ENCODE data around the gene MTA3.

Gene MTA3

DNA sequence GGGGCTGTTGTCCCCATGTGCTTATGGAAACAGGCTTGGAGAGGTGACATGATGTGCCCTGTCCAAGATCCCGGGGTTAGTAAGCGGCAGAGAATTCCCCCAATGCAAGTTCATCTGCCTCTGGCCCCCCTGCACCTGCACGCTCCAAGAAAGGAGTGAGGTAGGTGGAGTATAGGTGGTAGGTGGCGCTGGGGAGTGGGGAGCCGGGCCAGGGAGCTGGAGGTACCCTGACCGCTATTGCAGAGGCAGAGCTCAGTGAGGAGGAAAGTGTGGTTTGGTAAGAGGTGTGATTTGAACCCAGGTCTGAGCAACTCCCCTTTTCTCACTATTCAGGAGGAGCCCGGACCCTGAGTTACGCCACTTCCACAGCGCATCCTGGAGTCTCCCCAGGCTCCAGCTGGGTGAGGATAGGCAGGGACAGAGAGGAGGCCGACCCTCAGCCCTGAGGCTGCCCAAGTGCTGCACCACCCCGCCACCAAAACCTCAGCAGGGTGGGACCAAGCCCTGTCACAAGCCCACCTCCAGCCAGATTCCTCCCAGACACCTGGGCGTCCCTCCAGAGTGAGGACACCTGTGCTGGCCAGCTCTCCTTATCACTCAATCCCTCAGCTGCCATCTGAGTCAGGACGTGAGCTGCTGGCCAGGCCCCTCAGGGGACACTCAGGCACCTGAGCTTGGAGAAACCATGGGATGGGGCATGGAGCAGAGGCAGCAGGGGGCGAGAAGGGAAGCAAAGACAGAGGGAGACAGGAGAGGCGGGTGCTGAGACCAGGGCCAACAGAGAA is 218.3 kb downstream of the MTA3 start:
- H3K4me3 Mint-ChIP-seq, result no peak overlapping the region

DNA sequence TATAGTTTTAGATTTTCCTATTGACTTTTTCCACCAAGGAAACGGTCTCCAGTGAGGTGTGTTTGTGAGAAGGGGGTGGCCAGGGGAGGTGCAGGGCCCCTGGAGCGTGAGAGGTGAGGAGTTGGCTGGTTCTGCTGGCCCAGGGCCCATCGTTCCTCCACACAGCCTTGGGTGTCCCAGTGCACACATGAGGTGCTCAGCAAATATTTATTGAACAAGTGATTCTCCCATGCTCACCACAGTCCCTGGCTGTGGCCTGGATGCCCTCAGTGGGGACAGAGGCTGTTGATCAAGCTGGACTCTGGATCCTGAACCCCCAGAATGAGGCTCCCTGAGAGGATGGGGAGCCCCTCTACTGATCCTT is 219.0 kb downstream of the MTA3 start:
- DNase-seq, result no peak
- Mint-ChIP-seq H3K9me3 (no peaks in the 10 kb centered on the region), H3K36me3 (peaks cover 1% of the 10 kb centered on the region), H3K27me3 (peaks cover 47% of the 10 kb centered on the region), H3K4me1 (peaks cover 6% of the 10 kb centered on the region), H3K4me3 (no peak overlapping the region), H3K27ac (no peak overlapping the region)
- CTCF ChIA-PET, result no interaction called here

More for the DNA sequence above, 218.3 kb downstream of the MTA3 start:
- Mint-ChIP-seq H3K9me3 (no peaks in the 10 kb centered on the region), H3K27ac (no peak overlapping the region), H3K27me3 (peaks cover 40% of the 10 kb centered on the region), H3K36me3 (no peaks in the 10 kb centered on the region), H3K4me1 (peaks cover 1% of the 10 kb centered on the region)
- CTCF ChIA-PET, result no interaction called here
- DNase-seq, result no peak

GRCh38 chr2:42787788-42788477 is 219.5 kb downstream of the MTA3 start:
- peaks cover 1% of the 10 kb centered on the region for H3K36me3 Mint-ChIP-seq
- no peak for DNase-seq
- CTCF ChIA-PET, result no interaction called here
- no peak overlapping the region for H3K27ac Mint-ChIP-seq
- no peaks in the 10 kb centered on the region for H3K9me3 Mint-ChIP-seq
- H3K4me1 Mint-ChIP-seq, result peaks cover 6% of the 10 kb centered on the region
- H3K27me3 Mint-ChIP-seq, result peaks cover 50% of the 10 kb centered on the region
- H3K4me3 Mint-ChIP-seq, result no peak overlapping the region

- Mint-ChIP-seq H3K36me3 (peaks cover 1% of the 10 kb centered on the region), H3K9me3 (no peaks in the 10 kb centered on the region), H3K4me3 (no peak overlapping the region), H3K27me3 (peaks cover 53% of the 10 kb centered on the region), H3K4me1 (peaks cover 9% of the 10 kb centered on the region), H3K27ac (no peak overlapping the region)
- CTCF ChIA-PET, result no interaction called here
- DNase-seq, result no peak
Observed at GRCh38 chr2:42788478-42788793, 220.0 kb downstream of the MTA3 start.

GRCh38 chr2:42788882-42789281 is 220.4 kb downstream of the MTA3 start:
- H3K36me3 Mint-ChIP-seq, result peaks cover 1% of the 10 kb centered on the region
- no peak overlapping the region for H3K27ac Mint-ChIP-seq
- no peak for DNase-seq
- CTCF ChIA-PET, result no interaction called here
- peaks cover 57% of the 10 kb centered on the region for H3K27me3 Mint-ChIP-seq
- H3K9me3 Mint-ChIP-seq, result no peaks in the 10 kb centered on the region
- H3K4me1 Mint-ChIP-seq, result peaks cover 13% of the 10 kb centered on the region
- H3K4me3 Mint-ChIP-seq, result no peak overlapping the region

DNA sequence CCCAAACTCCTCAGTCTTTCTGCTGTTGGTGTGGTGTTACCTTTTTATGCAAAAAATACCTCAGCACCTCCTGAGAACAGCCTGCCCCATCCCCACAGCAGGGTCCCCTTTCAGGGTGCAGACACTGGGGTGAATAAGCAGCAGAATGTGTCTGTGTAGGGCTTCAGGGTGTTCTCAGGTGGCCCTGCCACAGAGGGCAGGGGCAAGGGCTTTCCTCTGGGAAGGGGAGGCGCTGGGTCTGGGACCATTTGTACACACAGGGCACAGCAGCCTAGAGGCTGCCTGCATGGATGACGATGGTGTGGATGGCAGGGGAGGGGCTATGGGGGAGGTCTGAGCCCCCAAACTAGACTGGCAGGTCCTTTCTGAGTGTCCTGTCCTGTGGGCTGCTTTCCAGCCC is 221.3 kb downstream of the MTA3 start:
- H3K9me3 Mint-ChIP-seq, result no peaks in the 10 kb centered on the region
- peaks cover 1% of the 10 kb centered on the region for H3K36me3 Mint-ChIP-seq
- CTCF ChIA-PET, result no interaction called here
- H3K27me3 Mint-ChIP-seq, result peaks cover 66% of the 10 kb centered on the region
- no peak overlapping the region for H3K4me3 Mint-ChIP-seq
- no peak overlapping the region for H3K27ac Mint-ChIP-seq
- no peak for DNase-seq
- peaks cover 14% of the 10 kb centered on the region for H3K4me1 Mint-ChIP-seq

- H3K36me3 Mint-ChIP-seq, result peaks cover 1% of the 10 kb centered on the region
- no peak for DNase-seq
- peak overlapping the region; percentile 62 for H3K4me3 Mint-ChIP-seq
- H3K27ac Mint-ChIP-seq, result no peak overlapping the region
- peaks cover 14% of the 10 kb centered on the region for H3K4me1 Mint-ChIP-seq
- CTCF ChIA-PET, result no interaction called here
- no peaks in the 10 kb centered on the region for H3K9me3 Mint-ChIP-seq
- peaks cover 65% of the 10 kb centered on the region for H3K27me3 Mint-ChIP-seq
Observed at GRCh38 chr2:42791606-42792005, 223.2 kb downstream of the MTA3 start.

DNA sequence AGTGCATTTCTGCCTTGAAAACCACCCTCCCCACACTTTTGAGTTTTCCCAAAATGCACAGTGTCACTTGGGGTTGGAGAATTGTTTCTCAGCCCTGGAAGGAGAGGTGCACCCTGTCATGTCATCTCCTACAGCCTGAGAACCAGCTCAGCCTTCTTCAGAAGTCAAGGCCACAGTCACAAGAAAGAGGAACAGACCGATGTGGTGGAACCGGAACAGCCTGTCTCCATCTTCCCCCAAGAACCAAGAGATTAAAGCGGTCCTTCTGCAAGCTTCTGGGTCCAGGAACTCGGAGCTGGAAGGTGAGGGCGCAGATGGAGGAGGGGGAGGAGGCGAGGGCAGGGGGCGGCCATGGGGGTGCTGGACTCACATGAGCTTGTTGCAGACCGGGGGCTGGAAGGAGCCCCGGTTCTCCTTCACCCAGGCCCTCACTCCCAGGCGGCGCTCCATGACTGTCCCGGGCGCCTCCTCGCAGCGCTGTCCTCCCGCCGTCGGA is 223.7 kb downstream of the MTA3 start:
- Mint-ChIP-seq H3K27ac (no peak overlapping the region), H3K27me3 (peaks cover 65% of the 10 kb centered on the region), H3K36me3 (peaks cover 1% of the 10 kb centered on the region), H3K9me3 (no peaks in the 10 kb centered on the region), H3K4me1 (peaks cover 14% of the 10 kb centered on the region), H3K4me3 (peak overlapping the region; percentile 62)
- DNase-seq, result peak; percentile 25
- CTCF ChIA-PET, result no interaction called here

- Mint-ChIP-seq H3K27me3 (peaks cover 64% of the 10 kb centered on the region), H3K4me1 (peaks cover 14% of the 10 kb centered on the region), H3K4me3 (peak within 1 kb of the TSS; percentile 62), H3K27ac (no peak within 1 kb of the TSS), H3K9me3 (no peaks in the 10 kb centered on the region), H3K36me3 (peaks cover 1% of the 10 kb centered on the region)
- CTCF ChIA-PET, result no interaction called here
- no peak for DNase-seq
Observed at GRCh38 chr2:42792583-42793333, 224.3 kb downstream of the MTA3 start, which contains the start of gene HAAO. Gene HAAO, minus strand, starts transcription at chr2:42792583. Its CDS starts 47 bp downstream, at chr2:42792536.

- CTCF ChIA-PET, result no interaction called here
- DNase-seq, result no peak
Observed at GRCh38 chr2:42793334-42794270, 225.2 kb downstream of the MTA3 start.

DNA sequence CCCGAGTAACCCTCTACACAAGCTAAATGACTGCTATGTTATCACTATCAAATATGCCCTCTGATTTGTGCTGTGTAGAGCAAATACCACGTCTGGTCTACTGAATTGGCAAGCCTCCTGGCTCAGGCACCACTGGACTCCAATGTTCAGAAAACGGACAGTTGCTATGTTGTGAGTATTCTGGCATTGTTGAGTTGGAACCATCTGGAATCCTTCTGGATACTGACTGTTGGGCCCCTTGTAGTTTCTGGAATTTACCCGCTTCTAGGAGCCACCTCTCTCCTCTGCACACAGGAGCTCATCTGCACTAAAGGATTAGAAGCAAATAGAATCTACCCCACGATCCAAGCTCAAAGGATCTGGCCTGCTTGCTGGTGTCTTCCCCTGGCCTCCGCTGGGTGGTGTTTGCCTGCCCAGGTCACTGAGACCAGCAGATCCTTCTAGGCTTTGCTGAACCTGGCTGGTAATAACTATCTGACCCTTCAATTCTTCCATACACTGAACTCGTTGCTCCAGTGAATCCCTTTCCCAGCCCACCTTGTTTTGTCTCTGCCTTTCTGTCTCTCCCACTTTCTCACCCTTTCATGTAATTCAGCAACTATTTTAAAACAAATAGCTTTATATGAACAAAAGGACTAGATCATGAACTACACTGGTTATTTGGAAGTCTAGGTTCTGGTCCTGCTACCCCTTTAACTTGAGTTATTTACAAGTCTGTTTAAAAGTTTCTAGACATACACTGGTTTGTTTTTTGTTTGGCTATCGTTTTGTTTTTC is 226.0 kb downstream of the MTA3 start:
- no peak overlapping the region for H3K4me3 Mint-ChIP-seq
- H3K9me3 Mint-ChIP-seq, result no peaks in the 10 kb centered on the region
- peaks cover 14% of the 10 kb centered on the region for H3K4me1 Mint-ChIP-seq
- CTCF ChIA-PET, result no interaction called here
- DNase-seq, result no peak
- peaks cover 1% of the 10 kb centered on the region for H3K36me3 Mint-ChIP-seq
- H3K27ac Mint-ChIP-seq, result no peak overlapping the region
- peaks cover 55% of the 10 kb centered on the region for H3K27me3 Mint-ChIP-seq

More at GRCh38 chr2:42793334-42794270, 225.2 kb downstream of the MTA3 start:
- no peak overlapping the region for H3K27ac Mint-ChIP-seq
- no peaks in the 10 kb centered on the region for H3K9me3 Mint-ChIP-seq
- peaks cover 1% of the 10 kb centered on the region for H3K36me3 Mint-ChIP-seq
- peak overlapping the region; percentile 33 for H3K4me3 Mint-ChIP-seq
- H3K27me3 Mint-ChIP-seq, result peaks cover 56% of the 10 kb centered on the region
- H3K4me1 Mint-ChIP-seq, result peaks cover 14% of the 10 kb centered on the region

DNA sequence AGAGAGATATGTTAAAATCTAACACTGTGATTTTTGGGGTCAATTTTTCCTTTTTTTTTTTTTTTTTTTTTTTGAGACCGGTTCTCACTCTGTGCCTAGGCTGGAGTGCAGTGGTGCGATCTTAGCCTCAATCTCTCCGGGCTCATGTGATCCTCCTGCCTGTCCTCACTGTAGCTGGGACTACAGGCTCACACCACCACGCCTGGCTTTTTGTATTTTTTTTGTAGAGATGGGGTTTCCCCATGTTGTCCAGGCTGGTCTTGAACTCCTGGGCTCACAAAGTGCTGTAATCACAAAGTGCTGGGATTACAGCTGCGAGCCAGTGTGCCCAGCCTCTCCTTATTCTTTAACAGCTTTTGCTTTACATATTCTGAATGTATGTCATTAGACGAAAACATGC is 226.8 kb downstream of the MTA3 start:
- Mint-ChIP-seq H3K27me3 (peaks cover 49% of the 10 kb centered on the region), H3K36me3 (peaks cover 1% of the 10 kb centered on the region), H3K27ac (no peak overlapping the region), H3K4me1 (peaks cover 14% of the 10 kb centered on the region), H3K4me3 (no peak overlapping the region), H3K9me3 (no peaks in the 10 kb centered on the region)
- DNase-seq, result no peak
- CTCF ChIA-PET, result interaction anchor here (1.1 kb wide), 1 partner anchor 10 kb away, joined by 3 read pairs; no protein-coding TSS in a partner anchor

- Mint-ChIP-seq H3K27me3 (peaks cover 46% of the 10 kb centered on the region), H3K36me3 (peaks cover 1% of the 10 kb centered on the region), H3K4me3 (no peak overlapping the region), H3K27ac (no peak overlapping the region), H3K9me3 (no peaks in the 10 kb centered on the region), H3K4me1 (peaks cover 20% of the 10 kb centered on the region)
- DNase-seq, result no peak
- CTCF ChIA-PET, result interaction anchor here (1.1 kb wide), 1 partner anchor 9 kb away, joined by 3 read pairs; no protein-coding TSS in a partner anchor
Observed at GRCh38 chr2:42795841-42796301, 227.4 kb downstream of the MTA3 start.

Measured in activated naive CD4-positive, alpha-beta T cell treated with anti-CD3 and anti-CD28 coated beads, Interleukin-2, amount 10 ng/mL, durations not matched to agents 7 days and 5 days (primary cell).